HG03575 (cell line): Measurements from ENCODE around the gene NAGLU.

Source experiments
- ATAC-seq: cut with Tn5 transposase; IDR thresholded peaks from one replicate; pipeline ENCODE4 v1.9.1; 2021; ENCODE audit not compliant: unreplicated experiment, insufficient number of reproducible peaks, low FRiP score; ENCODE audit errors: extremely low read depth

NAGLU gene

GRCh38 chr17:42536048-42536371 is at the start of gene NAGLU:
Gene NAGLU, plus strand, starts transcription at chr17:42536241. Its CDS starts 32 bp downstream, at chr17:42536273.
- ATAC-seq, result no peak

GRCh38 chr17:42488032-42488431 is 48.0 kb upstream of the NAGLU start:
- no peak for ATAC-seq

GRCh38 chr17:42493319-42493718 is 42.7 kb upstream of the NAGLU start:
- no peak for ATAC-seq

GRCh38 chr17:42494673-42495072 is 41.4 kb upstream of the NAGLU start:
- ATAC-seq, result no peak

- no peak for ATAC-seq
Measured at GRCh38 chr17:42498828-42499227, 37.2 kb upstream of the NAGLU start.

GRCh38 chr17:42502091-42502490 is 34.0 kb upstream of the NAGLU start:
- ATAC-seq, result no peak

- no peak for ATAC-seq
Measured at GRCh38 chr17:42502926-42503325, 33.1 kb upstream of the NAGLU start.

- ATAC-seq, result no peak
Measured at GRCh38 chr17:42507671-42508070, 28.4 kb upstream of the NAGLU start.

- ATAC-seq, result no peak
Measured at GRCh38 chr17:42508426-42509165, 27.4 kb upstream of the NAGLU start.

GRCh38 chr17:42509409-42509808 is 26.6 kb upstream of the NAGLU start:
- ATAC-seq, result no peak

- ATAC-seq, result no peak
Measured at GRCh38 chr17:42509841-42510240, 26.2 kb upstream of the NAGLU start.

GRCh38 chr17:42512246-42512645 is 23.8 kb upstream of the NAGLU start:
- no peak for ATAC-seq

GRCh38 chr17:42512733-42513251 is 23.2 kb upstream of the NAGLU start:
- no peak for ATAC-seq

GRCh38 chr17:42513686-42514085 is 22.4 kb upstream of the NAGLU start:
- no peak for ATAC-seq

- no peak for ATAC-seq
Measured at GRCh38 chr17:42514279-42514678, 21.8 kb upstream of the NAGLU start.

- ATAC-seq, result no peak
Measured at GRCh38 chr17:42514867-42515266, 21.2 kb upstream of the NAGLU start.

- no peak for ATAC-seq
Measured at GRCh38 chr17:42517516-42517915, 18.5 kb upstream of the NAGLU start.

GRCh38 chr17:42518046-42518754 is 17.8 kb upstream of the NAGLU start:
- ATAC-seq, result no peak

GRCh38 chr17:42518755-42519545 is 17.1 kb upstream of the NAGLU start:
- no peak for ATAC-seq
